ENCODE measurements around the gene PDGFA. TPM values are rescaled to one million over a fixed set of nuclear protein-coding genes. Genes with fewer than 3 reads are reported as not detected.

The PDGFA gene
- total RNA-seq, 1 experiment from 2014 or later, result 35.8 TPM

GRCh38 chr7:482521-483083, 37.0 kb downstream of the PDGFA start:
- Mint-ChIP-seq H3K36me3 (ENCODE audit: insufficient read depth in 1 of 3, low read depth in 3 of 3) (peaks cover 0 to 11% (median 2%) of the 10 kb centered on the region in 3 experiments; a peak in 3 of 7 replicates), H3K9me3 (peaks cover 9 to 10% of the 10 kb centered on the region in 2 experiments), H3K4me1 (peaks cover 17 to 28% of the 10 kb centered on the region in 2 experiments), H3K27me3 (ENCODE audit: low read depth) (peaks cover 9% of the 10 kb centered on the region; the same call in 1 of the 2 replicates), H3K27ac (no peak overlapping the region), H3K4me3 (no peak overlapping the region; a peak in 2 of 5 replicates)
- H3K4ac ChIP-seq (ENCODE audit: low read depth, low read length), result no peak overlapping the region
- no peak overlapping the region for H4K5ac ChIP-seq (ENCODE audit: insufficient read length, low read depth, low read length)
- no peak overlapping the region for H3K27ac ChIP-seq (ENCODE audit: insufficient read length, low read depth, low read length)
- no peaks in the 10 kb centered on the region for H3K9me3 ChIP-seq (ENCODE audit: control insufficient read depth, low read depth, low read length)
- no peak overlapping the region for H2BK5ac ChIP-seq (ENCODE audit: insufficient read length, low read length)
- TF ChIP-seq, protein P1, sequence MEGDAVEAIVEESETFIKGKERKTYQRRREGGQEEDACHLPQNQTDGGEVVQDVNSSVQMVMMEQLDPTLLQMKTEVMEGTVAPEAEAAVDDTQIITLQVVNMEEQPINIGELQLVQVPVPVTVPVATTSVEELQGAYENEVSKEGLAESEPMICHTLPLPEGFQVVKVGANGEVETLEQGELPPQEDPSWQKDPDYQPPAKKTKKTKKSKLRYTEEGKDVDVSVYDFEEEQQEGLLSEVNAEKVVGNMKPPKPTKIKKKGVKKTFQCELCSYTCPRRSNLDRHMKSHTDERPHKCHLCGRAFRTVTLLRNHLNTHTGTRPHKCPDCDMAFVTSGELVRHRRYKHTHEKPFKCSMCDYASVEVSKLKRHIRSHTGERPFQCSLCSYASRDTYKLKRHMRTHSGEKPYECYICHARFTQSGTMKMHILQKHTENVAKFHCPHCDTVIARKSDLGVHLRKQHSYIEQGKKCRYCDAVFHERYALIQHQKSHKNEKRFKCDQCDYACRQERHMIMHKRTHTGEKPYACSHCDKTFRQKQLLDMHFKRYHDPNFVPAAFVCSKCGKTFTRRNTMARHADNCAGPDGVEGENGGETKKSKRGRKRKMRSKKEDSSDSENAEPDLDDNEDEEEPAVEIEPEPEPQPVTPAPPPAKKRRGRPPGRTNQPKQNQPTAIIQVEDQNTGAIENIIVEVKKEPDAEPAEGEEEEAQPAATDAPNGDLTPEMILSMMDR (conservative IDR thresholded peaks at IDR 0.05), result no peak
- H3K4me2 ChIP-seq (ENCODE audit: insufficient read depth, insufficient read length, low read length), result no peak overlapping the region
- no peaks in the 10 kb centered on the region for H3K79me2 ChIP-seq (ENCODE audit: insufficient read depth, low read length)
- H3K18ac ChIP-seq (ENCODE audit: insufficient read length, low read depth, low read length), result no peak overlapping the region
- no peak overlapping the region for H2BK20ac ChIP-seq (ENCODE audit: low read depth, low read length, poor library complexity, severe bottlenecking)
- no peak for DNase-seq
- no peak overlapping the region for H2BK12ac ChIP-seq (ENCODE audit: insufficient read length, low read depth, low read length)
- H4K8ac ChIP-seq (replicated peaks; ENCODE audit: insufficient read length, low read depth, low read length), result no peak overlapping the region
- H4K20me1 ChIP-seq (ENCODE audit: control insufficient read depth, insufficient read depth, insufficient read length), result no peaks in the 10 kb centered on the region
- no peak overlapping the region for H3T11ph ChIP-seq (ENCODE audit: low read length)
- H3K23me2 ChIP-seq (ENCODE audit: insufficient read length, low read depth, low read length, poor library complexity, severe bottlenecking), result no peaks in the 10 kb centered on the region
- no peak overlapping the region for H2AK5ac ChIP-seq (ENCODE audit: insufficient read length, low read length)
- H4K91ac ChIP-seq (ENCODE audit: insufficient read length, low read depth, low read length), result no peak overlapping the region
- H2BK15ac ChIP-seq (ENCODE audit: low read depth, low read length), result no peak overlapping the region
- no peaks in the 10 kb centered on the region for H3K27me3 ChIP-seq (ENCODE audit: insufficient read depth, low read length)
- no peak overlapping the region for H3K23ac ChIP-seq (ENCODE audit: insufficient read length, low read depth, low read length)
- H3K14ac ChIP-seq (ENCODE audit: insufficient read depth, low read length), result no peak overlapping the region
- no peaks in the 10 kb centered on the region for H3K4me1 ChIP-seq (ENCODE audit: insufficient read depth, low read length)
- H2AFZ ChIP-seq (ENCODE audit: low read length), result no peak overlapping the region
- no peak overlapping the region for H3K9ac ChIP-seq (ENCODE audit: extremely low read depth, insufficient read length, low read length)
- WGBS (ENCODE audit: extremely low coverage, insufficient read length, low lambda C conversion rate), result 100% methylated on average over 1 of the region's 1 CpG
- no peak overlapping the region for H3K56ac ChIP-seq (ENCODE audit: insufficient read length, low read depth, low read length)
- no peak overlapping the region for H2BK120ac ChIP-seq (ENCODE audit: low read depth, low read length, poor library complexity, severe bottlenecking)
- no peaks in the 10 kb centered on the region for H3K79me1 ChIP-seq (ENCODE audit: insufficient read depth, low read depth, low read length, poor library complexity, severe bottlenecking)

All from H9 (cell line).